GM12874 (cell line): ENCODE measurements around the gene TPST2.

Source experiments
- CTCF ChIP-seq: IDR thresholded peaks from 2 replicates; pipeline ENCODE4 v1.5.1; 2011; ENCODE audit warnings: low read depth, mild to moderate bottlenecking, control low read depth, low read length, moderate library complexity; ENCODE audit not compliant: insufficient read depth

Gene TPST2

GRCh38 chr22:26481112-26481693, 108.7 kb downstream of the TPST2 start:
- no peak for TF ChIP-seq CTCF

- TF ChIP-seq CTCF = no peak
These were observed 109.4 kb downstream of the TPST2 start for GRCh38 chr22:26480611-26480932.

GRCh38 chr22:26479792-26480610, 109.9 kb downstream of the TPST2 start:
- TF ChIP-seq CTCF = no peak

- no peak for TF ChIP-seq CTCF
These were observed 110.7 kb downstream of the TPST2 start for GRCh38 chr22:26479043-26479791.

- no peak for TF ChIP-seq CTCF
These were observed 112.6 kb downstream of the TPST2 start for GRCh38 chr22:26477341-26477731.

GRCh38 chr22:26476705-26477340, 113.1 kb downstream of the TPST2 start:
- TF ChIP-seq CTCF = no peak

GRCh38 chr22:26474682-26475081, 115.2 kb downstream of the TPST2 start:
- no peak for TF ChIP-seq CTCF
